Raji (cell line): Measurements from ENCODE around the gene CCM2.

Source experiments
- POLR2A ChIP-seq: IDR thresholded peaks from 2 replicates; pipeline ENCODE4 v1.6.1; 2011; ENCODE audit warnings: low read depth, low read length, control low read depth; ENCODE audit not compliant: insufficient read depth

CCM2 gene

DNA sequence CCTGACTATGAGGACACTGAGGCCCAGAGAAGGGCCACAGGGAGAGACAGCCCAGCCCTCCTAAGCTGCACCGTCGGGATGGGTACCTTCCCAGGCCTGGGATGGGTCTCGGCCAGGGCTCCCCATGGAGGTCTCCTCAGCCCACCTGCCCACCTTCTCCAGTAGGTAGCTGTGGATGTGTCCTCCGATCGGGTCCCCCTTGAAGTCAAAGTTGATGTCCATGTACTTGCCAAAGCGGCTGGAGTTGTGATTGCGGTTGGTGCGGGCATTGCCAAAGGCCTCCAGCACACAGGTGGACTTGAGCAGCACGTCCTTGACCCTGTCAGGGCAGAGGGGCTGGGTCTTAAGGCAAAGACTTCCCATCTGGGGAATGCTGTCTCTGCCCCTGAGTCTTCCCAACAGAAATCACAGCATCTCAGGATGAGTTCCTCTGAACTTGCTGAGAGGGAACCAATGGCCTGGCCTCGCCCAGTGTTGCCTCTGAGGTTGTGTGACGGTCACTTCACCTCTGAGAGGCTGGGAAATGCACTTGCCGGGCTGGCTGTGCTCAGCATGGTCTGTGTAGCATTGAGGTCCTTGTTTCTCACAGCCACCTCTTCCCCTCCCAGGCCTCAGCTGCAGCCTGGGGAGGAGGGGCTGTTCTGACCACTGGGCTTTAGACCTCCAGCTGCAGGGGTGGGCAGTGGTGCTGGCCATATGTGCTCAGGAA, 24.5 kb upstream of the CCM2 start:
- TF ChIP-seq POLR2A: no peak

DNA sequence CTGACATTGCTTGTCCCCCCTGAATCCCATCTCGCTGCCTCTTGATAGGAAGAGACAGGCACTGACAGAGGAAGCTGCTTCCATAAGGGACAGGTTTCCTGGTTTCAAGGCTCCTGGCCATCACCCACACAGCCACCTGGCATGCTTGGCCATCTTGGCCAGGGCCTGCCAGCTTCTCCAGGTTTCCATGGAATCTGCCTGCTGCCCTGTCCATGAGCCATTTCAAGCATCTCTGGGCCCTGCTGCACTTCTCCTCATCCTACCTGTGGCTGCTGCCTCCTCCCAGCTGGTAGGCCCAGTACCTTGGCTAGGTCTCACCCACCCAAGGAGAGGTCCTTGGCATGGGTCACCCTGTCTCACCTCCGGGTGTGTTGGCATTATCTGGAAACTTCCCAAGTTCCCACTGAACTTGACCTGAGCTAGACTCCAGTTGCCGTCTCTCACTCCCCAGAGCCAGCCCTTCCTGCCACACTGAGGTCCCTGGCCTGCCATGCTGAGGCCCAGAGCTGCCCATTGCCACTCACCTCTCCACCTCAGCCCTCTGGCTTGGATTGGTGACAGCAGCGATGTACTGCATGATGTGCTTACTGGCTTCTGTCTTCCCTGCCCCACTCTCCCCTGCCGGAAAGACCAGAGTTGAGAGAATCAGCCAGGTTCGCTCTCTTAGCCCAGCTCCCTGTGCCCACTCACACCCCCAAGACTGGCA, 23.8 kb upstream of the CCM2 start:
- no peak for TF ChIP-seq POLR2A

DNA sequence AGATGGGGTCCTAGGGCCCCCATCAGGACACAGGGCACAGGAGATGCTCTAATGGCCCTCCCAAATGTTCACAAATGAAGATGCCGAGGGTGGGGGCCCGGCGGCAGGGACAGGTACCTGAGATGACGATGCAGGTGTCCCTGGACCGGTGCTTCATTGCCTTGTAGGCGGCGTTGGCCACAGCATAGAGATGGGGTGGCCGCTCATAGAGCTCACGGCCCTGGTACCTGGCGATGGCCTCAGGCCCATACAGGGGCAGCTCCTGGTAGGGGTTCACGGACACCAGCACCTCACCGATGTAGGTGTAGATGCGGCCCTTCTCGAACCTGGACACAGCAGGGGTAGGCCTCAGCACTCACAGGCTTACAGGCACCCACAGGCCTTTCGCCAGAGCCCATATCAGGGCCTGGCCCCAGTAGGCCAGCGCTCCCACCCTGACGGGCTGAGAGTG, 23.2 kb upstream of the CCM2 start:
- no peak for TF ChIP-seq POLR2A

DNA sequence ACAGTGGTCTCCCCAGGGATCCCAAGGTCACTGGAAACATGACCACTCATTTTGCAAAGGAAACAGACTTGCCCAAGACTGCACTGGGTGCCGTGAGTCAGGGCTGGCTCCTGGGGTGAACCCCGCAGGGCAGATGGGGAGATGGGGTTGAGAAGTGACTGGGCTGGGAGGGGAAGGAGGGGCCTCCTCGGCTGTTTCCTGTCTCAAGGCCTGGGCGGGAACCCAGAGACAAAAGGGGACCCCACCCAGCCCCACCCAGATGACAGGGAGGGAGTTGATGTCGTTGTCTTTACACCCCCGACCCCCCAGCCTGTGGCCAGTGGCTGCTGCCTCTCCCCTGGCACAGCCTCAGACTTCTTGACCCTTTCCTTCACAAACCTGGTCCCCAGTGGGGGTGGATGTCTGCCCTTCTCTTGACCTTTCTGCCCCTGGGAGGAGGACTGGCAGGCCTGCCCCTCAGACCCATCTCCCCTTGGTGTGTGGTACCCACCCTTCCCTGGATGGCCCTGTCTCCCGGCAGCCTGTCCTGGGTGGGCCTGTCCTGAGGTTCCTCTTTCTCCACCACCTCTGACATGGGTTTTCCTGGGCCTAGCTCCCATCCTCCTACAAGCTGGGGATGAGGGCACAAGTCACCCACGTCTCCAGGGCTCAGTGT, 22.6 kb upstream of the CCM2 start:
- no peak for TF ChIP-seq POLR2A

DNA sequence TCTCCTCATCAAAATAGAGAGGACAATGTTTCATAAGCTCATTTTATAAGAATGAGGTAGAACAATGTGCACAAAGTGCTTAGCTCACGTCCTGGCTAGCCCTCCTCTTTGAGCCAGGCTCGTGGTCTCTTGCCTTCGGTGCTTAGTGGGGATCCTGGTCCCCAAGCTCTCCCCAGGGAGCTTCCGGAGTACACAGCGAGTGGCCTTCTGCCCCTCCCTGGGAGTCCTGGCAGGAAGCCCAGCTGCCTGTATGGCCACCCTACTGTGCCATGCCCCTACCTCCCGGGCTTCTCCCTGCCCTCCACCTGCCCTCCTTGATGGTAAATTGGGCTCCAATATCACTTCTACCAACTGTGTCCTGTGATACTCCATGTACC, 22.1 kb upstream of the CCM2 start:
- no peak for TF ChIP-seq POLR2A

DNA sequence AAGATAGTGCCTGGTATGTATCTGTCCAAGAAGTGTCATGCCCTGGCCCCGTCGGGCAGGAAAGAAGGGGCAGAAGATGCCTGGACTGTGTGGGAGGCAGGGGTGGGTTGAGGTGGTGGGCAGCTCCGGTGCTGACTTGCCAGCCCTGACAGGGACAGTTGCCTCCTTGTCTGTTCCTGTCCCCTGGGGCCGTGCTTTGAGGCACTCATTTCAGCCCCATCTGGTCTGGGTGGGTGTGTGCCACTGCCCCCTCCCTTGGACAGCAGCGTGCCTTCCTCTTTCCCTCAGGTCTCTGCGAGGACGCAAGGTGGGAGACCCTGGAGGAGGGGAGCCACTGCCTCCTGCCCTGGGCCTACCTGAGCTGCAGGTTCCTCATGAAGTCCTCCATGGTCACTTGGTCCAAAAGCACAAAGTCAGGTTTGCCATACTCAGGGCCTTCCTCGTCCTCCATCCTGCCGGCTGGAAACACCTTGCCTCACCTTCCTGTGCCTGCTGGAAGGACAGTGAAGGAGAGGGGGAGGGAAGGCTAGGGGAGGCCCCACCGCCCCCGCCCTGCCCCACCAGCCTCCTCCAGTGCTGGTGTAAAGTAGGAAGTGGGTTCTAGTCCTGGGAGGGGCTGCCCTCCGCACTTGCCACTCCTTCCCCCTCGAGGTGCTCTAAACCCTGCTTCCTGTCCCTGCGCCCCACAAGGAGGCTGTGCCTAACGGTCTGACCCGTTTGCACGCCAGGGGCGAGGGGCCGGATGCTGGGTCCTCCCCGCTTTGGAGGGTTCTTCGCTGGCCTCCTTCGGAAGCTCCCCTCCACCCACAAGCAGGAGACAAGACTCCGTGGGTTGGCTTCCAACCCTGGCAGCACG, 21.3 kb upstream of the CCM2 start, which contains the start of gene MYO1G:
TSS of gene MYO1G (minus strand) at position 505 of the 856 bp plus-strand sequence. CDS start at position 451, 54 bp downstream.
- peak; percentile 56 for TF ChIP-seq POLR2A

DNA sequence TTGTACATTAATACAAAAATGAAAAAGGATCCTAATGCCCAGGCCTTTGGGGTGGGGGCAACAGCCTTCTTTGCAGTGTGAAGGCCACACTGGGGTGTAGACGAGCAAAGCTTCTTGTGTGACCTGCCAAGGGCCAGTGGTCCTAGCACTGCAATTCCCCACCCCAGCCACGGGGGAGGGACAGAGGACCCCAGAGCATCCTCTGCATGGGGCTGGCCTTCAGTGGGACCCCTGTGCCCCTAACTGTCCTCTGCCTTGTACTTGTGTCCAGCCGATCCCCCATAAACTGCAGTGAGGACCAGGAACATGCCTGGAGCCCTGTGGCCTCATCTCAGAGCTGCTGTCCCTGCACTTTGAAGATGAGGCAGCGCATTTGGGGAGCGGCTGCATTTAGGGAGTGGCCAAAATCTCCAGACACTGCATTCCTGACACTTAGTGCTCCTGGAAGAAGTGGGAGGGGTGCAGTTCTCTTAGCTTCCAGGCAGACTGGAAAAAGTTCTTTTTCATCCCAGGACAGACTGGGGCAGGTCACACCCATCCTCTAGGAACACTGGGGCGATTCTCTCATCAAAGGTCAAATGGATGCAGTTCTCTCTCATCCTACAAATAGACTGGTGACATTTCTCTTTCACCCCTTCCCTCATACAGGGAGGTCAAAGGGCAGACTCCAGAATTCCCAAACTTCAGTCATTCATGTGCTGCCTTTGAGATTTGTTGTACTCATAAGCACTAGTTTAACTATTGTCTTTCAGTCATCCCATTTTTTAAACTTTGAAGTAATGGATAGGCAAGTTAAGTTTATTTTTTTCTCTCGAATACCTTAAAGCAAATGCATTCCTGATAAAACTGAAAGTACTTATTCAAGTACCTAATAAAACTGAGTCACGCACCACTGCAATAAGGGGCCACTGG, 20.3 kb upstream of the CCM2 start:
- no peak for TF ChIP-seq POLR2A

DNA sequence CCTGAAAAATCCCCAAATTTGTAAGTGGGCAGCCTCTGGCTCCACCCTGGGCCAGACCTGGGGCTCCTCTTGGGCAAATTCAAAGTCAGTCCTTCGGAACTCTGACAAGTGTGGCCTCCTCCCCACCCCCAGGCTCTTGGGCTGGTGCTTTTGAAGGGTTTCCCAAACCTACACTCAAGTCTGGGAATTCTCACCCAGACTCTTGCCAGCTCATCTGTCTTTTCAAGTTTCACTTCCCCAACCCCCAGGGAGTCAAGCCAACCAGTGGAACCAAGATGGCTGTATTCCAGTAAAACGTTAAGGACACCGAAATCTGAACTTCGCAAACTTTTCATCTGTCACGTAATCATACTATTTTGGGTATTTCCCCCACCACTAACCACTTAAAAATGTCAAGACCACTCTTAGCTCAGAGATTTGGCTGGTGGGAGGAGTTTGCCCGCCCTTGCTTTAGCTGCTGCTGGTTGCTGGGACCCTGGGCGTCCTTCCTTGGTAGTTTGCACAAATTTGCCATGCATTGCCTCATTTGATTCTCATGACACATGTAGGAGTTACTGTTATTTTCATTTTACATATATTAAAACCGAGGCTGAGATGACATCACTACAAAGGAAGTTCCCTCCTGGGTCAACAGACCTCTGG, 19.5 kb upstream of the CCM2 start:
- no peak; the same call in 1 of the 2 replicates for TF ChIP-seq POLR2A

DNA sequence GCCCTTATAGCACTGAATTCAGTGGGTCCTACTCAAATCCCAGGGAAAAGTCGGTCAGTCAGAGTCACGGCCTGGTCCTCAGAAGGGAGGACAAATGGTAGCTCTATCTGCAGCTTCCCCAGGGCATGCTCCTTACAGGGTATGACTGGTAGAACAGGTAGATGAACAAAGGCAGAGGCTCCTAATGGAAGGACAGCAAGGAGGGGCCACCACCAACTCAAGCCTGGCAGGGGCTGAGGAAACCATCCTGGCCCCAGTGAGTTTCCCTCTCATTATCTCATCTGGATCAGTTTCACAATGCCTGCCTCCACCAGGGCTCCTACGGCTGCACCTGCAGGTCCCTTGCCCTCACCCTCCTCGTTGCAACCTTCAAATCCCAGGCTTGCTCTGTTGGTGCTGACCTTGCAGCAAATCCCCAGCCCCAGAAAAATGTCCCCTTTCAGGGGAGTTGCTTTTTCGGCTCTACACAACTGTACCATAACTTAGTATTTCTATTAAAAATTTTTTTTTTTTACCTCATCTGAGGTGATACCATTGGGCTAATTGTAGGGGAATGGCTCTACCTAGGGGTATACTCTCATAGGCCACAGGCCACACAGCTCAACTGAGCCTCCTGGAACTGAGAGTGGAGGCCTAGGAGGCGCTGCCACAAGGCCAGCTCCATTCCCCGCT, 18.8 kb upstream of the CCM2 start:
- peak; percentile 50 for TF ChIP-seq POLR2A

DNA sequence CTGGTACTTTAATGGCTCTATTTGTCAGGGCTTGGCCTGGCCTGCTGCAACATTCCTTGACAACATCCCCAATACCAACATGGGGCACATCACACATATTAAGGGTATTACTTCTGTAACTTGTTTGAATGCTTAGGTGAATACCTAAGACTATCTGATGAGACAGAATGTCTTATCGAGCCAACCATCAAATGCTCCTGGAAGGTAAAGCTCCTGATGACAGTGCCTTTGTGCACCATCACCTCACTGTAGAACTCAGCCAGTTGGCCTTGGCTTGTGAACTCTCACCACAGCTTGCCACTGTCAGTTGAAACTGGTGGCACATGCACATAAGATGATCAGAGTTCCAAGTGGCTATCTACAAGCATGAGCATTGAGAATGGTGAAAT, 17.5 kb upstream of the CCM2 start:
- no peak for TF ChIP-seq POLR2A

DNA sequence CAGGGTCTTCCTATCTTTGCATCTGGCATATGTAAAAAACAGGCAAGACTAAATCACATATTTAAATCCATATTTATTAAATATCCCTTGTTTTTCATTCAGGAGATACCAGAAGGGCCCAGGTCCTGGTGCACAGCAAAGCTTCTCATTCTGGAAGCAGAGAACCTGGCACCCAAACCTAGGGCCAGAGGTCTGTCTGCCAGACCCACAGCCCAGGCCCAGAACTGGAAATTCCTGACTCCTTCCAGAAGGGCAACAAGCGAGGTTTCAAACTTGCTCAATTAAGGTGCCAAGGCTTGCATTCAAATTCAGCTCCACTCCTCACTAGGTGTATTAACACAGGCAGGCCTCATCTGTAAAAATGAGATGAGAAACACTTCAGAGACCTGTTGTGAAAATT, 17.0 kb upstream of the CCM2 start:
- no peak for TF ChIP-seq POLR2A

DNA sequence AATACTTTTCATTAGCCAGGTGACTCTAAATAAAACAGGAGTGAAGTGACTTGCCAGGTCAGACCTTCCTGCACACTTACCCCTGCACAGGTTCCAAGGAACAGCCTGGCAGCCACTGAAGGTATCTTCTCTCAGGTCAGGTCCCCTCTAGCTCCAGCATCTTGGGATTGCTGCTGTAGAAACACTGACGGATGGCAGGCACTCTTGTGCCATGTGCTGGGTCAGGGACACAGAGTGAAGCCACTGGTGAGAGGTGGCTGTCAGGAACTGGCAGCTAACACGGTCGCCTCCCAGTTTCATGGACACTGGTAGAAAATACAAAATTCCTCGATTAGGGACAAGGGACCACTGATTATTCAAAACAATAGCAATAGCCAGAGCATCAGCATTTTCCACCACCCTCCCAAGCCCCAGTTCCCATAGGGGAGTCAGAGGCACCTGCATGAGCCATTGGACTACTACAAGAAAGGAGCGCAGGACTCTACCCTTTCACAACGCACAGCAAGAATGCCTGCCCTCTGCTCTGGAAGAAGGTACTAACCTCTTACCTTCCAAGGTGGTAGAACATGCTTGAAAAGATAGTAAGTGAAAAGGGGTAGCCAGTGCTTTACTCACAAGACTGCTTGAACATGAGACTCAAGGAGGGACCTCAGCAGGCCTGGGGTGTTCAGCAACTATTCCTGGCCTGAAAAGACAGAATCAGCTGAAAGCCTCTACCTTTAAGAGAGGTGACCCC, 16.1 kb upstream of the CCM2 start:
- TF ChIP-seq POLR2A: no peak

DNA sequence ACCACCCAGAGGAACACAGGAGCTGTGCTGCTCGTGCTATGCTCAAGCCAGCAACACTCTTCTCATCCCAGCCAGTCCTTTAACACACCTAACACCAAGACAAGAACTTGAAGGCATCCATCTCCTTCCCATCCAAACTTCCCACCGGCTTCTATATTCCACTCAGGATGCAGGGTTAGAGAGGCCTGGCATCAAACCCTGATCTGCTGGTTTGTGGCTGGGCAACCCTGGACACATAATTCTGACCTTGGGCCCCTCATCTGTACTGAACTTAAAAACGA, 15.6 kb upstream of the CCM2 start:
- TF ChIP-seq POLR2A: no peak
